Measurements from ENCODE around the gene SLC6A1. TPM values are rescaled to one million over a fixed set of nuclear protein-coding genes. Genes with fewer than 3 reads are reported as not detected.

The SLC6A1 gene
- total RNA-seq, 2 donors from 2014 or later: 0.05 to 0.21 TPM

DNA sequence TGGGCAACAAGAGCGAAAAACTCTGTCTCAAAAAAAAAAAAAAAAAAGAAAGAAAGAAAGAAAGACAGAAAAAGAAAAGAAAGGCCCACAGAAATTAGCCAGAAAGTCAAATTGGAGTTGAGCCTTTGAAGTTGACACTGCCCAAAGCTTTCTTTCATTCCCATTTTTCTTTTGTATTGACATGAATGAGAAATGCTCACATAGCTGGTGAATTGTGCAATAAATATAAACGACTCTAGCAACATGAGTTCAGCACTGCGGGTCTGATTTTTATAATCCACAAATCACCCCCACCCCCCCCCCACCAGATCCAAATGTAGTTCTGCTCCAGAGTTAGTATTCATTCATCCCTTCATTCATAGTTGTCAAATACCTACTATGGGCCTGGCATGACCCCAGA lies 37.4 kb downstream of the SLC6A1 start:
- DNase-seq: no peak
- H3K4me3 ChIP-seq: no peak overlapping the region
- intact Hi-C loops (cut with DNase I): no loop called here
- H3K9ac ChIP-seq (ENCODE audit: low read depth in 2 of 2, low read length in 2 of 2): no peak overlapping the region
- no peaks in the 10 kb centered on the region for H3K36me3 ChIP-seq
- H3K9me3 ChIP-seq: no peaks in the 10 kb centered on the region
- H3K27ac ChIP-seq: no peak overlapping the region
- no peaks in the 10 kb centered on the region for H3K4me1 ChIP-seq
- no peaks in the 10 kb centered on the region for H3K27me3 ChIP-seq
- TF ChIP-seq, protein P1, sequence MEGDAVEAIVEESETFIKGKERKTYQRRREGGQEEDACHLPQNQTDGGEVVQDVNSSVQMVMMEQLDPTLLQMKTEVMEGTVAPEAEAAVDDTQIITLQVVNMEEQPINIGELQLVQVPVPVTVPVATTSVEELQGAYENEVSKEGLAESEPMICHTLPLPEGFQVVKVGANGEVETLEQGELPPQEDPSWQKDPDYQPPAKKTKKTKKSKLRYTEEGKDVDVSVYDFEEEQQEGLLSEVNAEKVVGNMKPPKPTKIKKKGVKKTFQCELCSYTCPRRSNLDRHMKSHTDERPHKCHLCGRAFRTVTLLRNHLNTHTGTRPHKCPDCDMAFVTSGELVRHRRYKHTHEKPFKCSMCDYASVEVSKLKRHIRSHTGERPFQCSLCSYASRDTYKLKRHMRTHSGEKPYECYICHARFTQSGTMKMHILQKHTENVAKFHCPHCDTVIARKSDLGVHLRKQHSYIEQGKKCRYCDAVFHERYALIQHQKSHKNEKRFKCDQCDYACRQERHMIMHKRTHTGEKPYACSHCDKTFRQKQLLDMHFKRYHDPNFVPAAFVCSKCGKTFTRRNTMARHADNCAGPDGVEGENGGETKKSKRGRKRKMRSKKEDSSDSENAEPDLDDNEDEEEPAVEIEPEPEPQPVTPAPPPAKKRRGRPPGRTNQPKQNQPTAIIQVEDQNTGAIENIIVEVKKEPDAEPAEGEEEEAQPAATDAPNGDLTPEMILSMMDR (IDR thresholded peaks at IDR 0.05): no peak

GRCh38 chr3:11033871-11034270 lies 41.3 kb downstream of the SLC6A1 start:
- H3K4me1 ChIP-seq: no peaks in the 10 kb centered on the region
- no peaks in the 10 kb centered on the region for H3K9me3 ChIP-seq
- no peak overlapping the region for H3K27ac ChIP-seq
- intact Hi-C loops (cut with DNase I): no loop called here
- no peaks in the 10 kb centered on the region for H3K36me3 ChIP-seq
- H3K27me3 ChIP-seq: no peaks in the 10 kb centered on the region
- H3K9ac ChIP-seq (ENCODE audit: low read depth in 2 of 2, low read length in 2 of 2): no peak overlapping the region
- H3K4me3 ChIP-seq: no peak overlapping the region
- DNase-seq: no peak
- TF ChIP-seq, protein P1 (IDR thresholded peaks at IDR 0.05): no peak

GRCh38 chr3:11034309-11034985 lies 41.9 kb downstream of the SLC6A1 start:
- H3K27ac ChIP-seq: no peak overlapping the region
- intact Hi-C loops (cut with DNase I): no loop called here
- H3K9ac ChIP-seq (ENCODE audit: low read depth in 2 of 2, low read length in 2 of 2): no peak overlapping the region
- H3K4me3 ChIP-seq: no peak overlapping the region
- no peaks in the 10 kb centered on the region for H3K27me3 ChIP-seq
- no peak for DNase-seq
- no peaks in the 10 kb centered on the region for H3K4me1 ChIP-seq
- TF ChIP-seq, protein P1 (IDR thresholded peaks at IDR 0.05): no peak
- no peaks in the 10 kb centered on the region for H3K36me3 ChIP-seq
- H3K9me3 ChIP-seq: no peaks in the 10 kb centered on the region

DNA sequence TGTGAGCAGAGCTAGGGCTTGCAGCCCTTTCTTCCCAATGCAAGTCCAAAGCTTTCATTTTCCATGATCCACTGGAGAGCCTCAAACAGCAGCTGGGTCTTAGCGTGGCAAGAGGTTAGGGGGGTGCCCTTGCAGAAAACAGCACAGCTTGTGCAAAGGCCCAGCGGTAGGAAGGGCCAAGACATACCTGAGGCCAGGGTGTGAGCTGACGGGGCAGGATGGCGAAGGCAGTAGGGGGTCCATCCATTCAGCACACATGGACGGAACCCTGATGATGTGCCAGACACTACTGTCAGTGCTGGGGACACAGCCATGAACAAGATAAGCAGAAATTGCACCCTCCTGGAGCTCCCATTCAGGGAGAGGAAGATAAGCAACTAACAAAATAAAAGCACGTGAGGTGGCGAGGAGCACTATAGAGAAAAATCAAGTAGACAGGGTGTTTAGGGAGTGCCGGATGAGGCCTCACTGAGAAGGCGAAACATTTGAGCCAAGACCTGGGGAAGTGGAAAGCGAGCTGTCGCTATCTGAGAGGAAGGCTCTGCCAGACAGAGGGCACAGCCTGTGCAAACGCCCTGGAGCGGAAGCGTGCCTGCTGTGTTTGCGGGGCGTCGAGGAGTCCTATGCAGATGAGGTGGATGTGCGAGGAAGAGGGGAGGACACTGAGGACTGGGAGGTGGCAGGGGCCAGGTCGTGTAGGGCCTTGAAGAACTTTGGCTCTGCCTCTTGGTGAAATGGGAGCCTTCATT lies 43.4 kb downstream of the SLC6A1 start:
- Histone ChIP-seq H3K9me3 (no peaks in the 10 kb centered on the region), H3K27me3 (no peaks in the 10 kb centered on the region), H3K36me3 (no peaks in the 10 kb centered on the region), H3K27ac (no peak overlapping the region), H3K4me3 (no peak overlapping the region), H3K4me1 (no peaks in the 10 kb centered on the region), H3K9ac (ENCODE audit: low read depth in 2 of 2, low read length in 2 of 2) (no peak overlapping the region)
- intact Hi-C loops (cut with DNase I): no loop called here
- no peak for DNase-seq
- TF ChIP-seq, protein P1 (IDR thresholded peaks at IDR 0.05): no peak

DNA sequence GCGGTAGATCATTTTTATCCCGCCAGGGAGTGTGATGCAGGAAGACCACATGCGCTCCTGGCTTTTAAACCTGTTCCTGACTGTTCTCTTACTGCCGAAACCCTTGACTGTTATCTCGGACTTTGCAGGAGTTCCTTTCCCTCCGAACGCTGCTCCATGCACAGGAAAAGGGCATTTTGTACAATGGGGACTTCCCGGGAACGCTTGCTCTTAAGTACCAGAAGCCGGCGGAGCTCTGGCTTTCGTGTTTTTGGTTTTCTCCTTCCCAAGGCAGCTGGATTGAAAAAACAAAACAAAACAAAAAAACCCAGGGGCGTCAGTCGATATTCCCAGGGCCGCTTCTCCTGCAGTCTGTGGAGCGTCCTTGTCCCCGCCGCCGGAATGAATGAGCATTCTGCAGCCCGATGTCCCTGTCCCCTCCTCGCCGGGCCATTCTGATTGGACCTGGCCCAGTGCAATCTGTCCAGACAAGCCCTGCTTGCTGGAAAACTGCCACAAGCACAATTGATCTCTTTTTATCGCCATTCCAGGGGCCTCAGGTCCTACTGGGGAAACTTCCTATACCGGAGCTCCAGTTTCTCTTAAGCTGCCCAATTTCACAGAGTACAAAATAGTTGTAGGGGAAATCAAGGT lies 44.8 kb downstream of the SLC6A1 start:
- Histone ChIP-seq H3K9me3 (no peaks in the 10 kb centered on the region), H3K4me3 (no peak overlapping the region), H3K27ac (no peak overlapping the region), H3K9ac (ENCODE audit: low read depth in 2 of 2, low read length in 2 of 2) (no peak overlapping the region), H3K4me1 (no peaks in the 10 kb centered on the region), H3K36me3 (no peaks in the 10 kb centered on the region), H3K27me3 (no peaks in the 10 kb centered on the region)
- DNase-seq: no peak
- intact Hi-C loops (cut with DNase I): no loop called here
- TF ChIP-seq, protein P1 (IDR thresholded peaks at IDR 0.05): no peak
